ENCODE measurements around the gene PDE4D.

PDE4D gene

DNA sequence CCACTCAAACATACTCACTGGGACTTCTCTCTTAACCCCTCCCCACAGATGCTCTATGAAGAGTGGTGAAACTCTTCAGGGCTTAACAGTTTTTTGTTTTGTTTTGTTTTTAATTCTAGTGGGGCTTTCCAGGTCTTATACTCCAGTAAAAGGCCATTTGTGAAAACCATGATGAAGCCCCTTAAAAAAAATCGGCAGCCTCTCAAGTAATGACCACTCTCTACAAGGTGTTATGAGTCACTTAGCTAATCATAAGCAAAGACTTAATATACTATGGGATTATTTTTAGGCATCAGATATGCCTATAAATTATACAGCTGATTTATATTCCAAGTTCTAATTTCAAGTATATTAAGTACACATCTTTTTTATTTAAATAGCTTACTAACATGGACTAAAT, 702.8 kb downstream of the PDE4D start:
- no peak for TF ChIP-seq SIN3A (IDR thresholded peaks at IDR 0.05; ENCODE audit: borderline replicate concordance, insufficient read depth, low read length)
- TF ChIP-seq FOXP2 (optimal IDR thresholded peaks at IDR 0.05; ENCODE audit: borderline replicate concordance, extremely low read depth, extremely low read length, insufficient read depth) = no peak
- TF ChIP-seq, protein P1, sequence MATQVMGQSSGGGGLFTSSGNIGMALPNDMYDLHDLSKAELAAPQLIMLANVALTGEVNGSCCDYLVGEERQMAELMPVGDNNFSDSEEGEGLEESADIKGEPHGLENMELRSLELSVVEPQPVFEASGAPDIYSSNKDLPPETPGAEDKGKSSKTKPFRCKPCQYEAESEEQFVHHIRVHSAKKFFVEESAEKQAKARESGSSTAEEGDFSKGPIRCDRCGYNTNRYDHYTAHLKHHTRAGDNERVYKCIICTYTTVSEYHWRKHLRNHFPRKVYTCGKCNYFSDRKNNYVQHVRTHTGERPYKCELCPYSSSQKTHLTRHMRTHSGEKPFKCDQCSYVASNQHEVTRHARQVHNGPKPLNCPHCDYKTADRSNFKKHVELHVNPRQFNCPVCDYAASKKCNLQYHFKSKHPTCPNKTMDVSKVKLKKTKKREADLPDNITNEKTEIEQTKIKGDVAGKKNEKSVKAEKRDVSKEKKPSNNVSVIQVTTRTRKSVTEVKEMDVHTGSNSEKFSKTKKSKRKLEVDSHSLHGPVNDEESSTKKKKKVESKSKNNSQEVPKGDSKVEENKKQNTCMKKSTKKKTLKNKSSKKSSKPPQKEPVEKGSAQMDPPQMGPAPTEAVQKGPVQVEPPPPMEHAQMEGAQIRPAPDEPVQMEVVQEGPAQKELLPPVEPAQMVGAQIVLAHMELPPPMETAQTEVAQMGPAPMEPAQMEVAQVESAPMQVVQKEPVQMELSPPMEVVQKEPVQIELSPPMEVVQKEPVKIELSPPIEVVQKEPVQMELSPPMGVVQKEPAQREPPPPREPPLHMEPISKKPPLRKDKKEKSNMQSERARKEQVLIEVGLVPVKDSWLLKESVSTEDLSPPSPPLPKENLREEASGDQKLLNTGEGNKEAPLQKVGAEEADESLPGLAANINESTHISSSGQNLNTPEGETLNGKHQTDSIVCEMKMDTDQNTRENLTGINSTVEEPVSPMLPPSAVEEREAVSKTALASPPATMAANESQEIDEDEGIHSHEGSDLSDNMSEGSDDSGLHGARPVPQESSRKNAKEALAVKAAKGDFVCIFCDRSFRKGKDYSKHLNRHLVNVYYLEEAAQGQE (IDR thresholded peaks at IDR 0.05; ENCODE audit: insufficient read depth in 1 of 2, low read depth in 2 of 2, low read length in 2 of 2) = no peak
- peak; percentile 41; the same call in 1 of the 2 replicates for TF ChIP-seq POLR2AphosphoS5 (IDR thresholded peaks at IDR 0.05; ENCODE audit: low read depth, low read length)
- TF ChIP-seq TAF1 (IDR thresholded peaks at IDR 0.05; ENCODE audit: borderline replicate concordance, insufficient read depth, low read length) = no peak

DNA sequence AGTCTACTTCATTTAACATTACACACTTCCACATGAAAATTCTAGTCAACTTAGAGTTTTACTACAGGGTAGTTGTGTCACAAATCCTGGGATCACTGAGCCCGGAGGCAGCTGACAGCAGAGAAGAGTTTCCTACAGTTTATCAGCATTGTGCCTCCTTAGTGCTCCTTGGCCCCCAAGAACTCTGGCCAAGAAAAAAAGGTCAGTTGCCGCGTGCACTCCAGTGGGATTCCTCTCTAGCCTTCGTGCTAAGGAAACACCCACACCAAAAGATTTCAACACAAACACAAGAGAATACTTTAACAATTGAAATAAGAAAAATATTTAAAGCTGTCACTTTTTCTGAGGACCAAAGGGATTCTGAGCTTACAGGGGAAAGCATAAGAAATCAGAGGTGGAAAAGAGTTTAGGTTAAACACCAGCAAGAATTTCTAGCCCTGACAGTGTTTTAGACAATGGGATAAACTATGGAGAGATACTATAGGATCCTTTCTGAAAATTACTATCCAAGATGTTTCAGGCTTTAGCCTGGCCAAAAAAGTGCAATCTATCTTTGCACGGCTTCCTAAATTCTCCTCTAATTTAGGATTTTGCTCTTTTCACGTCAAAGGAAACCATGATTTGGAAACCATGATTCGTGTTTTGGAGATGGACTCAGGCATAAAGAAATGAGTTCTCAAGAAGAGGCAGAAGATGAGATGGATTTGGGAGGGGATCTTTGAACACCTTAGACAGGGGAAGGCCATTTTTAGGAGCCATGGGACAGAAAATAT, 703.9 kb downstream of the PDE4D start:
- TF ChIP-seq POLR2AphosphoS5 (IDR thresholded peaks at IDR 0.05; ENCODE audit: low read depth, low read length) (0 out of 2 replicates have a peak, but pooled peaks have one; percentile 2), TAF1 (IDR thresholded peaks at IDR 0.05; ENCODE audit: borderline replicate concordance, insufficient read depth, low read length) (no peak)

DNA sequence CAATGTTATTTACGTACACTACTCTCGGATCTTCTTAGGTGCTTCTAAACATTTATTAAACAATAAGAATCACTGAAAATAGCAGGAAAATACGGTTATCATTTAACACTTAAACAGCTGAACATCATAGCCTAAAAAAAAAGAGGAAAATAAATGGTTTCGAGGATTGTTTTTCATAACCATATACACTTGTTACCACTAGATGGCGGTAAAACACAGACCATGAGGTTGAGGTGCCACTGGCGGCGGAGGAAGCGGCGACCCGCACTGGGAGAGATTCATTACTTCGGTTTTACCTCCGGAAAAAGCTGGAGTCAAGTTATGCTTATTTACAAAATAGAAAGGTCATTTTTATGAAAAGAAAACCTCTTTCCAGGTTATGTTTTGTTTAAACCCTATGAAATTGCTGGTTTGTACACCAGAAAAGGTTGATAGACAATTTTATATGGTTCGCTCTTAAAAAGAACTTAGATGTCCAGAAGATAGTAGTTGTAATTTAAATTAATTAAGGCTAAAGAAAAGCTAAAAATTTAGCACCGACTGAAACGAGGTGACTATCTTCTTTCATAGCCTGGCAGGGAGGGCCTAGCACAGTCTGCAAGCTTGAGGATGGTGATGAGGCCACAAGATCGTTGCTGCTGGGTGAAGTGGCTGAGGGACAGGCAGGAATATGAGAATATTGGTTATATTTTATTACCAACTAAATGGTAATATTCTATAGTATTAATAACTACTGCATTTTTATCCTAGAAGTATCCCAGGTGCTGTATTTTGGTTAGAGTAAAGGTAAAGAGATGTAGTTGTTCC, 704.9 kb downstream of the PDE4D start:
- no peak for TF ChIP-seq FOXP2 (optimal IDR thresholded peaks at IDR 0.05; ENCODE audit: borderline replicate concordance, extremely low read depth, extremely low read length, insufficient read depth)
- 0 out of 2 replicates have a peak, but pooled peaks have one; percentile 19 for TF ChIP-seq POLR2AphosphoS5 (IDR thresholded peaks at IDR 0.05; ENCODE audit: low read depth, low read length)

DNA sequence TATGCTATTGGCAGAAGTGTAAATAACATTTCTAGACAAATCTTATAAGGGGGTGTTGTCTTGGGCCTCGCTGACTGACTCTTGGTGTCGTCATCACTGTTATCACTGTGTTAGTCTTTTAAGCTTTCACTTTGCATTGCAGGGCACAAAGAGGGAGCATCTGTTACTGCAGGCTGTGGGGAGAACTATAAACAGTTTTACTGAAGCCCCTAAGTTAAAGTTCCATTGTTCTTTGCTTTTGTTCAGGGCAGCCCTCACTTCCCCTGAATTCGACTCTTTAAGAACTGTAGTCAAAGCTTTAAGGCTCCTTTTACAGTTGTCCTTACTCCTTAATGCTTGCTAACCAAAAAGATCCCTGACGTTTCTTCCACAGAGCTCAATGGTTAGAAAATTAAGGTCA, 705.7 kb downstream of the PDE4D start:
- TF ChIP-seq POLR2AphosphoS5 (IDR thresholded peaks at IDR 0.05; ENCODE audit: low read depth, low read length) (no peak), SIN3A (IDR thresholded peaks at IDR 0.05; ENCODE audit: borderline replicate concordance, insufficient read depth, low read length) (no peak), FOXP2 (optimal IDR thresholded peaks at IDR 0.05; ENCODE audit: borderline replicate concordance, extremely low read depth, extremely low read length, insufficient read depth) (no peak), TAF1 (IDR thresholded peaks at IDR 0.05; ENCODE audit: borderline replicate concordance, insufficient read depth, low read length) (no peak)
- TF ChIP-seq, protein P1 (IDR thresholded peaks at IDR 0.05; ENCODE audit: insufficient read depth in 1 of 2, low read depth in 2 of 2, low read length in 2 of 2) = no peak

DNA sequence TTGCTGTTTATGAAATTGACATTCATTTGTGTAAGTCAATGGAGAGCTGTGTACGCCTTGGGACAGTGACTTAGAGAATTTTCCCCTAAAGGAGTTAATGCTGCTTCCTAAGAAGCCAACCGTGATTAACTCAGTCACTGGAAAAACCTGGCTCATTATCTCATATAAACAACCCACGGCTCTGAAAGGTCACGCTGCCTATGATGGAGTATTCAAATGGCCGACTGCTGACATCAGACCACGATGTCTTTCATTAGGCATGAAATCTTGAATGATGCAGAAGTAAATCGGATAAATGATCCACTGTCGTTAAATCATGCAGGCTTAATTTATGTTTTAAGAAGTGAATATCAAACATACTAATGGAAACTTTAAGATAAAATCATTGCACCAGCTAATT, 706.9 kb downstream of the PDE4D start:
- TF ChIP-seq TAF1 (IDR thresholded peaks at IDR 0.05; ENCODE audit: borderline replicate concordance, insufficient read depth, low read length) (no peak), FOXP2 (optimal IDR thresholded peaks at IDR 0.05; ENCODE audit: borderline replicate concordance, extremely low read depth, extremely low read length, insufficient read depth) (no peak), POLR2AphosphoS5 (IDR thresholded peaks at IDR 0.05; ENCODE audit: low read depth, low read length) (no peak), SIN3A (IDR thresholded peaks at IDR 0.05; ENCODE audit: borderline replicate concordance, insufficient read depth, low read length) (no peak)
- TF ChIP-seq, protein P1 (IDR thresholded peaks at IDR 0.05; ENCODE audit: insufficient read depth in 1 of 2, low read depth in 2 of 2, low read length in 2 of 2) = no peak
